Stimulated activated CD8-positive, alpha-beta memory T cell treated with anti-CD3 and anti-CD28 coated beads, Interleukin-15, amount 100 ng/mL, for 4 hours (primary cell): ENCODE measurements around the gene UVRAG.
"Not testable (repeated sequence)": the region's sequence is repeated elsewhere in the genome, so short reads cannot be mapped to it uniquely, and the experiment has no call there.

Source experiments
- DNase-seq, 2 donors: peaks; one replicate each; pipeline ENCODE4 v3.0.0-alpha.2; 2020; ENCODE audit warnings: low read depth in 2 of 2

The UVRAG gene

DNA sequence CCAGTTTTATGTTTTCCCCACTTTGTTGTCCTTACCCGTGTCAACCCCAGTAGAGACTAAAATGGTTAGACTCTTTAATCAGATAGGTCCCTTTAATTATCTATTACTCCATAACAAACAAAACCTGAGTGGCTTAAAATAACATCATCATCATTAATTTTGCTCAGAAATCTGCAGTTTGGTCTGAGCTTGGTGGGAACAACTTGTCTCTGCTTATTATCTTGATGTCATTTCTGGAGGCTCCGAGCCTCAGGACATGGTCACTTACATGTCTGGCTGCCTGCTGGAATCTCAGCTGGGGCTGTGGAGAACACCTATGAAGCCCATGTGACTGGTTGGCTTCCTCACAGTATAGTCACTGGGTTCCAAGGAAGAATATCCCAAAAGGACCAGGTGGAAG, 26.7 kb downstream of the UVRAG start:
- no peak for DNase-seq

DNA sequence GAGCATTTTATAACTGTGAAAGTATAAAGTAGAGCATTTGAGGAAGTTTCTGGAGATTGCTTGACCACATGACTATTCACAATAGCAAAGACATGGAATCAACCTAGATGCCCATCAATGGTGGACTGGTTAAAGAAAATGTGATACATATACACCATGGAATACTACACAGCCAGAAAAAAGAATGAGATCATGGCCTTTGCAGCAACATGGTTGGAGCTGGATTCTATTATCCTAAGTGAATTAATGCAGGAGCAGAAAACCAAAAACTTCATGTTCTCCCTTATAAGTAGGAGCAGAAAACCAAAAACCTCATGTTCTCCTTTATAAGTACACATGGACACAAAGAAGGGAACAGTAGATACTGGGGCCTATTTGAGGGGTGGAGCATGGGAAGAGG, 30.3 kb downstream of the UVRAG start:
- no peak for DNase-seq

DNA sequence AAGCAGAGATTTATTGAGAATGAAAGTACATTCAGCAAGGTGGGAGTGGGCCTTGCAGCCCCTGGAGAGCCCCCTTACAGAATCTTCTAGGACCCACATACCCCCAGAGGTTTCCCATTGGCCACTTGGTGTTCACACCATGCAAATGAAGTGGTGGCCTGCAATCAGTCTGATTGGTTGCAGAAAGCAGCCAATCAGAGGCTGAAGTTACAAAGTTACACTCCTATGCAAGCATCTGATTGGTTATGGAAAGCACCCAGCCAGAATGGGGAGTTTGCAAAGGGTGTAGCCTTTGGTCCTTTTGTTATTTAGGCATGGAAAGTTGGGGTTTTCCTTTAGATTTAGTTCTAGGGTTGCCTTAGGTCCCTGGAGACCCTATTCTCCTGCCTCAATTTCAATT, 34.9 kb downstream of the UVRAG start:
- DNase-seq = no peak

DNA sequence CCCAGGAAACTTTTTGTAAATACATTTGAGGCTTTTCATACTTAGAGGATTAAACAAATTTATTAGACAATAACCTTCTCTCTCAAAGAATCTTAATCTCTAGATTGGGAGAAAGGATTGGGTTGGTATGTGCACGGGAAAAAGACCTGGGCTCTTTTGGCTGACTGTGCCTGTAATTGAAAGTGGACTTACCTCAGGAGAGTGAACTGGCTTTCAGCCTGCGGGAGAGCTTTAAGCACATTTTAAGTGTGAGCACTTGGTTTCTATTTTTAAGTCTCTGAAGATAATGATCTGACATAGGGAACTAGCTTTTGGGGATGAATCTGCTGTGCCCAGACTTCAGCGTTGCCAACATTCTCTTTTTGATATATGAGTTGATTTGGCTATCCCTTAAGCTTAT, 35.8 kb downstream of the UVRAG start:
- no peak for DNase-seq

DNA sequence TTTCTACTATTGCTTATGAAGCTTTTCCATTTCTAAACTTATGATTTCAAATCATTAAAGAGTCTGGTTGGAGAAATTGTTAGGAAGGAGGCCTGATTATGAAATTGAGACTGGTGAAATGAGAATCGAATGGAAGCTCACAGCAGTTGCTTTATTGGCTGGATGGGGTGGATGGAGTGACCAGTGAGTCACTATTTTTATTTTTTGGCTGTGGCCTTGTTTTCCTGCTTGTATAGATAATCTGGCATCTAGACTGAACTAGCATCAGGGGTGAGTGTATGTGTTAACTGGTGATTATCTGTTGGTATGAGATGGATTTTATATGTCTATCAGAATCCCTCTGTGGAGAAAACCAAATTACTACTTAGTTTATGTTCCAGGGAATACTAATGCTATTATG, 36.2 kb downstream of the UVRAG start:
- no peak for DNase-seq

DNA sequence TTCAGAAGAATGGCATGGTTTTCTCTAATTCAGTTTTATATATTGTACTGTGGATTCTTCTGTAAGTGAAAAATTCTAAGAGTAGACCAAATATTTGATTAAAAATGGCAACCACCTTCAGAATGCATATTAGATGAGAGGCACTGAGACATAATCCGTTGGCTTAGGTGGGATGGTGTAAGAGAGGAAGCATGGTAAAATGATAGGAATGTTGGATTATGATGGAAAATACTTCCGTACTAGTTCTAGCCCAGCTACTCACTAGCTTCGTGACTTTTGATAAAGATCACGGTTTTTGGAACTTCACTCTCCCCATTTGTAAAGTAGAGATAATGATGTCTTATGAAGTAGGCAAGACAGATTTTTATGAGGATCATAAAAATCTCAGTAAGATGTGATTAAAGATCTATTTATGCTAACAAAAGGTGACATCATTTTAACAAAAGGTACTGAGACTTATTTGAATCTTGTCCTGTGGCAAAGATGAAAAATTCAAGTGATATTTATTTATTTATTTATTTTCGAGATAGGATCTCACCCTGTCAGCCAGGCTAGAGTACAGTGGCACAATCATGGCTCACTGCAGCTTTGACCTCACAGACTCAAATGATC, 37.5 kb downstream of the UVRAG start:
- DNase-seq = no peak

DNA sequence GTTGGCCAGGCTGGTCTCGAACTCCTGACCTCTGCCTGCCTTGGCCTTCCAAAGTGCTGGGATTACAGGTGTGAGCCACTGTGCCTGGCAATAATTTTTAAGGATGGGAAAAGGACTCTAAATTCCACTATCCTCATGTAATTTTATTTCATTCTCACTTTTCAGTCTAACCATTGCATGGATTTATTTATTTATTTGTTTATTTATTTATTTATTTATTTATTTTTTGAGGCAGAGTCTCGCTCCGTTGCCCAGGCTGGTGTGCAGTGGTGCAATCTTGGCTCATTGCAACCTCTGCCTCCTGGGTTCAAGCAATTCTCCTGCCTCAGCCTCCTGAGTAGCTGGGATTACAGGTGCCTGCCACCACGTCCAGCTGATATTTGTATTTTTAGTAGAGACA, 38.6 kb downstream of the UVRAG start:
- not testable (repeated sequence) for DNase-seq

DNA sequence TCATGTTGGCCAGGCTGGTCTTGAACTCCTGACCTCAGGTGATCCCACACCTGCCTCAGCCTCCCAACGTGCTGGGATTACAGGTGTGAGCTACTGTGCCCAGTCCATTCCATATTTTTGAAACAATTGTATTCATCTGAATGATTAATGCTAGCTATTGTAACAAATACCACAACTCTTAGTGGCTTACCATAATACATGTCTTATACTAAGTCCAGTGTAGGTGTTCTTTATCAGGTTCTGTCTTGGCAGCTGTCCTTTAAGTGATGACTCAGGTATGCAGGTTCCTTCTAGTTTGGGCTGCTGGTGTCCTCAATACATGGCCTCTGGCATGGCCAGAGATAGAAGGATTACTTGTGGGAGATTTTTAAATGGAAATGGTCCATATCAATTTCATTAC, 39.0 kb downstream of the UVRAG start:
- no peak for DNase-seq

DNA sequence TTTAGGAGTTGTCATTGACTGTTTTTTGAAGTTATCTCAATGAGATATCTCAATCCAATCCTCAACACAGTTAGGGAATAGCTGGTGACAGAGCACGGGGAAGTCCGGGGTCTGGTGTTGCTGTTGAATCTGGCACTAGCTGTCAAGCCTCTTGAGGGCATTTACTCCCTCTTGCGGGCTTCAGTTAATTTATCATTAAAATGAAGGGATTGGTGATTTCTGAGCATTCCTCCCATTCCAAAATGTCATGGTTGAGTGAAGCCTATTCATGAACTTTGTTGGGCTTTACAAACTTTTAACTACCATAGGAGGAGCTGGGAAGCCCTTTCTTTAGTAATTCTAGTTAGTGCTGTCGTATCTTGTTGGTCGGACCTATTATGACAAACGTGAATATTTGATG, 40.2 kb downstream of the UVRAG start:
- no peak for DNase-seq

DNA sequence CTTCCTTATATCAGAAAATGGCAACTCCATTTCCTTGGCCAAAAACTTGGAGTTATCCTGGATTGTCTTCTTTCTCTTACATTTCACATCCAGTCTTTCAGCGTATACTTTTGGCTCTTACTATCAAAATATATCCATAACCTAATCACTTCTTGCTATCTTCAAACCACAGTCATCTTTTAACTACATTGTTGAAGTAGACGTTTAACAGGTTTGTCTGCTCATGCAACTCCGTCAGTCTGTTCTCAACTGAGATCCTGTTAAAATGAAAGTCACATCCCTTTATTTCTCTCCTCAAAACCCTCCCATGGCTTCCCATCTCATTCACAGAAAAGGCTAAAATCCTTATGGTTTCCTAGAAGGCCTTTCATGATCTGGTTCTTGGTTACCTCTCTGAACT, 41.9 kb downstream of the UVRAG start:
- DNase-seq = no peak

DNA sequence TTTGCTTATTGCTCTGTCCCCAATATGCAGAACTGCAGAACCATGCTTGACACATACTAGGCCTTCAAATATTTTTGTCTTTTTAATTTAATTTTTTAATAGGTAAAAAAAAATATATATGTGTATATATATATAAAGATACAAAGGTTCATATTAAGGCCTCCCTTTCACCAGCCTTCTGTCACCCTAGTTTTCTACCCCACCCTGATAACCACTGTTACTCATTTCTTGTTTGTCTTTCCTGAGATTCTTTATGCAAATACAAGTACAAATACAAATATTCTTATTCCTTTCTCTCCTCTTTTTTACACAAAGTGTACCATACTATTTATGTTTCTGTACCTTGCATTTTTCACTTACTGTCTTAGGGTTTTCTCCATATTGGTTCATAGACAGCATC, 43.0 kb downstream of the UVRAG start:
- no peak for DNase-seq

DNA sequence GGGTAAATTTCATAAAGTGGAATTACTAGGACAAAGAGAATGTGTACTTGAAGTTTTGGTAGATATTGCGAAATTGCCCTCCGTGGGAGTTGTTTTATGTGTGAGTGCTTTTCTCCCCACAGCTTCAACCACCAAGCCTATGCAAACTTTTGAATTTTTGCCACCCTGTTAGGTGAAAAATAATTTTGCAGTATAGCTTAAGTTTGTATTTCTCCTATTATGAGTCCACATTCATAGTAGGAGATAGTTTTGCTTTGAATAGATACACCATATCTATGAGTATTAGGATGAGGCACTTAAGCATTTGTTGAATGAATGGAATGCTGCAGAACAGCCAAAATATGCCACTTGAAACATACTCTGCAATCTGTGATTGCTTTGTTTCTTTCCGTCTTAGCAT, 43.6 kb downstream of the UVRAG start:
- DNase-seq = no peak

DNA sequence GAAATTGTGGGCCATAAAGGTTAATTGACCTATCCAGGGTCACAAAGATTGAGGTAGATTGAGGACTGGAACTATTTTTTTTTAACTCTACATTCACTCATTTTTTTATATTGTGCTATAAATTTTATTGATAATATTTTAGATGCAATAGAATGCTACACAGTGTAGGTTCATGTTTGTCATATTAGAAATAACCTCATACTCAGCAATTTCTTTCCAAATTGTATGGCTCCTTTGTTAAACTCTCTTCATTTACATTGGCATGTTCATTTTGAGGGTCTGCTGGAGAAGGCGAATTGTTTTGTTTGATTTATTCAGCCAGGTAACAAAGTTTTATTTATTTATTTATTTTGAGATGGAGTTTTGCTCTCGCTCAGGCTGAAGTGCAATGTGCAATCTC, 44.6 kb downstream of the UVRAG start:
- DNase-seq = no peak

DNA sequence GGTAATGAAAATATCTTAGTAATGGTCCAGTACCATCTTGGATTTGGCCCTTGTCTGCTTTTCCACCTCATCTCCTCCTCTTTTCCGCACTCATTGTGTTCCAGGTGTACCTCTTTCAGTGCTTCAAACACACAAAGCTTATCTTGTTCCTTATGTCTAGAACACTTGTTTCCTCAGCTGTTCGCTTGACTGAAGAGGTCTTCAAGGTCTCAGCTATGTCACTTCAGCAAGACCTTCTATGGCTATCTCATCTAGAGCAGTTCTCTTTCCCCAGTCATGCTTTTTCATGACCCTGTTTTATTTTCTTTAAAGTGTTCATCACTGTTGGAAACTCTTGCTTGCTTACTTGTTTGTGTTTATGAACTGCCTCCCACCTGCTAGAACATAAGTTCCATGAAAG, 47.4 kb downstream of the UVRAG start:
- no peak for DNase-seq

DNA sequence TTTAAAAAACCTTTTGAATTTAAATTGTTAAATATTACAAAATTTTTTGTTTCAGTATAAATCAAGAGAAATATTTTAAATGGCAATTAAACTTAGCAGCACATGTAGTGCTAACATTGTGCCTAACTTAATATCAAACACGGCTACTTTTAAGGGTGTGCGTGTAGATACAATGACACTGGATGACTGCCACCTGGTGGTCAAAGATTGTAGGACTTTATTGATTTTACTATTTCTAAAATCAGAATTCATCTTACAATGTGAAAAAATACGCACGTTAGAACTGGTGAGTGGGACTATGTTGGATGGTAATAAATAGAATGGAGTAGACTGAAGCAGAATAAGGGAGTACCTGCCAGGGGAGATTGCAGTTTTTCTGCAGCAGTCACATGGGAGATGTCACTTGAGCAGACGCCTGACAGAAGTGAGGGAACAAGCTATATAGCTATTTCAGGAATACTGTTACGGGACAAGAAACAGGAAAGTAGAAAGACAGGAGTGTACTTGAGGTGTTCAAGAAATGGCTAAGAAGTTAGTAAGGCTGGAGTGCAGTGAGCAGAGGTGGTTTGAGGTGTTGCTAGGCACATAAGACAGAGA, 52.9 kb downstream of the UVRAG start:
- no peak for DNase-seq

DNA sequence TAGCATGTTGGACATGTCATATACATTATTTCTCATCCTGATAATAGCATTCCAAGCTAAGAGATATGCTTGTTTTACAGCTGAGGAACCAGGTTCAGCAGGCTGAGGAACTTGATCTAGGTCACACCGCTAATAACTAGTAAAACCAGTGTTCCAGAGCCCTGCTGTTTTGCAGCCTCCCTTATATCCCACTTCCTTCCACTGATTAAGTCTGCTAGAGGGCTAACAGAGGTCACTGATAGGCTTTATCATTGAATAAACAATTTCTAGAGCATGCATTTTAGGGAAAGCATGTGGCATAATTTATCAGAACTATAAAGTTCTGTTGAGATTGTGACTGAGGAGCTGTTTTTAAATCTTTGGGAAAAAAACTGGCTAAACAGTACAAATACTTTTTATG, 54.0 kb downstream of the UVRAG start:
- no peak for DNase-seq

DNA sequence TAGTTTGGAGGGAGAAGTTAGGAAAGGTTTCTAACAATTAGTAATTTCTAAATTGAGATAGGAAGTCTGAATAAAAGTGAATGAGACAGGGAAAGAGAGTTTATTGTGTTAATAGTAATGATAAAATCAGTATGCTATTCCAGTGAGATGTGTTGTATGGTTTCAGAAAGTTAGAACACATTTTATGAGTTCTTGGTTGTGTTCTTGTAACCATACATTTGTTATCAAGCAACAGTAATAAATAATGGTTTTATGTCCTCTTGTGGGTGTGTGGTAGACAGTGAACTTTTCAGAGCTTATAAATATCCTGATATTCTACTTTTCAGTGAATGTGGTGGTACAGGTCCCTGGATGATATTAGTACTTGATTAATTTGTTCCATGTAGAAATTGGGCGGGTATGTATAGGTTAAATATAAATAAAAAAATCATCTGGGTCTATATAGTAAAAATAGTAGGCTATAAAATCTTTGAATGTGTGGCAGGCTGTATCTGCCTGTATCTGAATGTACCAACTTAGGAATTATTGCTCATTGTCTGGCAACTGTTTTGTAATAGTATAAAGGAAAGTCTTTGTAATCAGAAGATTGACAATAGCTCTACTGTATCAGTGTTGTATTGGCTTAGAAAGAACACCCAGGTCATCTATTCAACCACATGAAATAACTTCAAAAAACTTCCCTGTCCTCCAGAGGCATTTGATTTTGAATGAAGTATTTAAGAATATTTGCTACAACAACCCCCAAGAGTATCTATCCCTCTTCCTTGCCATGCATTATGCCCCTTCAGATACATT, 54.8 kb downstream of the UVRAG start:
- DNase-seq = no peak

DNA sequence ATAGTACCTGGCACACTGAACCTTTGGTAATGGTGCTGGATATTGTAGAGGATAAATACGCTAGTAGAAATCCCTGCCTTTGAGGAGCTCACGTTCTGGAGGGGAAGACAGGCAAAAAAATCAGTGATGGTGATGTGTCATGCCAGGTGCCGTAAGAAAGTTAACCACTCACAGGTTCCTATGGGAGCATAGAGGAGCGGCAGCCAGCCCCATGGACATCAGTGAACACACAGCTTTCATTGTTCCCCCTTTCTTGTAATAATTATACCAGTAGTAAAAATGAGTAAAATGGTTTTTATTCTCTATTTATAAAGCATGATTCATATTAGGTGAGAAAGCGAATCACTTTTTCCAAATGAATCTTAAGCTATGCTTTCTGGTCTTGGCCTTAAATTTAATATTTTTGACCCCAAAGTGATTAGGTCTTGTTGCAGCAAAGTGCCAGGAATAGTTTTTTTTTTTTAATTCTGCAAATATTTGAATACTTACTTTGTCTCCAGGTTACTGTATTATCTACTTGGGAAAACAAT, 57.9 kb downstream of the UVRAG start:
- no peak for DNase-seq

DNA sequence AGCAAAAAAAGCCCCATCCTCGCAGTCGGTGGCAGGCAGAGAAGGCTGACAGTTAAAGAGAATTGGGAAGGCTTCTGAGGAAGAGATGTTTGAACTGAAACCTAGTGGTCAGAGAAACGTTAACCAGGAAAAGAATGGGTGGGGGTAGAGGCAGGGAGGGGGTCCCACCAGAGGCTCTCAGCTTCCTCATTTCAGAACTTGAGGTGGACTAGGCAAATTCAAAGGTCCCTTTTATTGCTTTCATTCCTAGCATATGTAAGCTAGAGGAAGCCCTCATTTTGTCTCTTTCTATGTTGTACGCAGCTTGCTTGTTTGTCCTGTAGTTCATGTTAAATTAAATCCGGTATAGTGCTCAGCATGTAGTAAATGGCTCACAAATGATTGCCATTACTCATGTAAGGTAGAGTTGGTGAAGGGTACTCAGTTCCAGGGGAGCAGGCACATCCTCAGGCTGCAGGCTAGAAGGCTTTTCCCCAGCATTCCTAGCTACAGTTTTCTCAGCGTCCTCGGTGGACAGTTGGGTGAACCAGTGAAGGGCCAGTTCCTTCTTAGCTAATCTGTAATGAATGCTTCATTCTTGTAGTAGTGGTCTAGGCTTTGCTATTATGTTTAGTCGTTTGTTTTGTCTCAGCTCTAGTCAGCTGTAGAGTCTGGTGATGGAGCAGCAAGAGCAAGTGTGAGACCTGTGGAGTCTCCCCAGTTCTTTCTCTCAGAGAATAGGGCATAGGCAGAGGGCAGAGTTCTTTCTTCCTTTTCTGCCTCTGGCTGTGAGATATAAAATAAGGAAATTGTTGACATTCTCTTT, 58.6 kb downstream of the UVRAG start:
- DNase-seq = no peak

DNA sequence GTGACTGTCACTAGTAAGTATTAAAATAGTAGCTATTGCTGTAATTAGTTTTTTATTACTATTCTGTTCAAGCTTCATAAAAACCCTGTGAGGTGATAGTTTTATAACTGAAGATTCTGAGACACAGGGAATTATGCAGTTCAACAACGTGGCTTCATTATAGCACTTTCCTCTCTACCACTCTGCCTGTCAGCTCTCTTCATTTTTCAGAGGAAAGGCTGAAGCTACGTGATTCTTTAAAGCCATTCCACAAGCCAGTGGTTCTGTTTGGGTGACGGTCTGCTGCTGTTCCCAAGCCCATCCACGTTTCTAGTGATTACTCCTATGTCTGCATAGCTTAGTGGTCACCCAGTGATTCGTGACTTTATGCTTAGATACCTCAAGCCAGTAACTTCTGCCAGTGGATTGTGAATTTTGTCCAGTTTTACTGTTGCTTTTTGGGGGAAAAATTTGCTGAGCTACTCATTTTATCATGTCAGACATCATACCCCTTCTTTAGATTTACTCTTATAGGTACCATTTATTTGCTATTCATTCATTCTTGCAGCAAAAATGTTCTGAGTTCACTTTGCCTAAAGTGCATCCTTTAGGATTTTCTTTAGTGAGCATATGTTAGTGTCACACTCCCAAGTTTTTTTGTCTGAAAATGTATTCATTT, 59.8 kb downstream of the UVRAG start:
- DNase-seq = no peak

DNA sequence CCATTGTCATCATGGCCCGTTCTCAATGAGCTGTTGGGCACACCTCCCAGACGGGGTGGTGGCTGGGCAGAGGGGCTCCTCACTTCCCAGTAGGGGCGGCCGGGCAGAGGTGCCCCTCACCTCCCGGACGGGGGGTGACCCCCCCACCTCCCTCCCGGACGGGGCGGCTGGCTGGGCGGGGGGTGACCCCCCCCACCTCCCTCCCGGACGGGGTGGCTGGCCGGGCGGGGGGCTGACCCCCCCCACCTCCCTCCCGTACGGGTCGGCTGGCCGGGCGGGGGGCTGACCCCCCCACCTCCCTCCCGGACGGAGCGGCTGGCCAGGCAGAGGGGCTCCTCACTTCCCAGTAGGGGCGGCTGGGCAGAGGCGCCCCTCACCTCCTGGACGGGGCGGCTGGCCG, 62.3 kb downstream of the UVRAG start:
- DNase-seq = not testable (repeated sequence)

DNA sequence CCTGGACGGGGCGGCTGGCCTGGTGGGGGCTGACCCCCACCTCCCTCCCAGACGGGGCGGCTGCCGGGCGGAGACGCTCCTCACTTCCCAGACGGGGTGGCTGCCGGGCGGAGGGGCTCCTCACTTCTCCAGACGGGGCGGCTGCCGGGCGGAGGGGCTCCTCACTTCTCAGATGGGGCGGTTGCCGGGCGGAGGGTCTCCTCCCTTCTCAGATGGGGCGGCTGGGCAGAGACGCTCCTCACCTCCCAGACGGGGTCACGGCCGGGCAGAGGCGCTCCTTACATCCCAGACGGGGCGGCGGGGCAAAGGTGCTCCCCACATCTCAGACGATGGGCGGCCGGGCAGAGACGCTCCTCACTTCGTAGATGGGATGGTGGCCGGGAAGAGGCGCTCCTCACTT, 62.9 kb downstream of the UVRAG start:
- not testable (repeated sequence) for DNase-seq
